Measurements from ENCODE around the gene PSENEN. TPM values are rescaled to one million over a fixed set of nuclear protein-coding genes. Genes with fewer than 3 reads are reported as not detected.
"Not testable (repeated sequence)": the region's sequence is repeated elsewhere in the genome, so short reads cannot be mapped to it uniquely, and the experiment has no call there.

PSENEN gene
- total RNA-seq, 1 experiment from 2014 or later = 91.4 TPM

GRCh38 chr19:35751839-35752745, 6.6 kb downstream of the PSENEN start:
- no peak for DNase-seq (ENCODE audit: low spot score)

- DNase-seq (ENCODE audit: low spot score) = no peak
Measured at GRCh38 chr19:35752746-35753350, 7.4 kb downstream of the PSENEN start.

GRCh38 chr19:35753634-35754369, 8.4 kb downstream of the PSENEN start:
- DNase-seq (ENCODE audit: low spot score) = no peak

- DNase-seq (ENCODE audit: low spot score) = no peak
Measured at GRCh38 chr19:35754370-35755130, 9.1 kb downstream of the PSENEN start.

- no peak for DNase-seq (ENCODE audit: low spot score)
Measured at GRCh38 chr19:35755131-35755549, 9.7 kb downstream of the PSENEN start.

- no peak for DNase-seq (ENCODE audit: low spot score)
Measured at GRCh38 chr19:35755550-35756376, 10.3 kb downstream of the PSENEN start.

- no peak for DNase-seq (ENCODE audit: low spot score)
Measured at GRCh38 chr19:35756377-35757230, 11.2 kb downstream of the PSENEN start, which contains the start of gene HSPB6. TSS of gene HSPB6 (minus strand) at chr19:35757029. CDS start at chr19:35757008, 21 bp downstream.

- DNase-seq (ENCODE audit: low spot score) = no peak
Measured at GRCh38 chr19:35757231-35757748, 11.8 kb downstream of the PSENEN start.

GRCh38 chr19:35757749-35758608, 12.5 kb downstream of the PSENEN start, which contains the start of gene PROSER3:
TSS of gene PROSER3 (plus strand) at chr19:35758176. CDS start at chr19:35758216, 40 bp downstream.
- DNase-seq (ENCODE audit: low spot score) = peak; percentile 100

GRCh38 chr19:35759697-35760096, 14.2 kb downstream of the PSENEN start:
- no peak for DNase-seq (ENCODE audit: low spot score)

- no peak for DNase-seq (ENCODE audit: low spot score)
Measured at GRCh38 chr19:35760711-35761349, 15.4 kb downstream of the PSENEN start.

- DNase-seq (ENCODE audit: low spot score) = no peak
Measured at GRCh38 chr19:35764432-35765315, 19.2 kb downstream of the PSENEN start.

GRCh38 chr19:35766571-35767104, 21.2 kb downstream of the PSENEN start:
- no peak for DNase-seq (ENCODE audit: low spot score)

- no peak for DNase-seq (ENCODE audit: low spot score)
Measured at GRCh38 chr19:35767288-35768081, 22.0 kb downstream of the PSENEN start.

- DNase-seq (ENCODE audit: low spot score) = no peak
Measured at GRCh38 chr19:35768082-35768421, 22.6 kb downstream of the PSENEN start.

- DNase-seq (ENCODE audit: low spot score) = not testable (repeated sequence)
Measured at GRCh38 chr19:35772362-35772761, 26.9 kb downstream of the PSENEN start.
